GDM1 (cell line): ENCODE data around the gene CABP2.
"Not testable (repeated sequence)": the region's sequence is repeated elsewhere in the genome, so short reads cannot be mapped to it uniquely, and the experiment has no call there.

Experiments
- DNase-seq: peaks from one replicate; lab custom pipeline; 2025; lab: John Stamatoyannopoulos, UW

CABP2 gene

DNA sequence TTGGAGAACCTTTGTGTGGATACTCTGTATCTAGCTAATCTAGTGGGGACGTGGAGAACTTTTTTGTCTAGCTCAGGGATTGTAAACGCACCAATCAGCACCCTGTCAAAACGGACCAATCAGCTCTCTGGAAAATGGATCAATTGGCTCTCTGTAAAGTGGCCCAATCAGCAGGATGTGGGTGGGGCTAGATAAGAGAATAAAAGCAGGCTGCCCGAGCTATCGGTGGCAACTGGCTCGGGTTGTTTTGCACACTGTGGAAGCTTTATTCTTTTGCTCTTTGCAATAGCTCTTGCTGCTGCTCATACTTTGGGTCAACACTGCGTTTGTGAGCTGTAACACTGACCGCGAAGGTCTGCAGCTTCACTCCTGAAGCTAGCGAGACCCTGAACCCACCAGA lies 46.6 kb downstream of the CABP2 start:
- not testable (repeated sequence) for DNase-seq

- DNase-seq = no peak
These were observed 50.4 kb downstream of the CABP2 start for GRCh38 chr11:67472882-67473281.

DNA sequence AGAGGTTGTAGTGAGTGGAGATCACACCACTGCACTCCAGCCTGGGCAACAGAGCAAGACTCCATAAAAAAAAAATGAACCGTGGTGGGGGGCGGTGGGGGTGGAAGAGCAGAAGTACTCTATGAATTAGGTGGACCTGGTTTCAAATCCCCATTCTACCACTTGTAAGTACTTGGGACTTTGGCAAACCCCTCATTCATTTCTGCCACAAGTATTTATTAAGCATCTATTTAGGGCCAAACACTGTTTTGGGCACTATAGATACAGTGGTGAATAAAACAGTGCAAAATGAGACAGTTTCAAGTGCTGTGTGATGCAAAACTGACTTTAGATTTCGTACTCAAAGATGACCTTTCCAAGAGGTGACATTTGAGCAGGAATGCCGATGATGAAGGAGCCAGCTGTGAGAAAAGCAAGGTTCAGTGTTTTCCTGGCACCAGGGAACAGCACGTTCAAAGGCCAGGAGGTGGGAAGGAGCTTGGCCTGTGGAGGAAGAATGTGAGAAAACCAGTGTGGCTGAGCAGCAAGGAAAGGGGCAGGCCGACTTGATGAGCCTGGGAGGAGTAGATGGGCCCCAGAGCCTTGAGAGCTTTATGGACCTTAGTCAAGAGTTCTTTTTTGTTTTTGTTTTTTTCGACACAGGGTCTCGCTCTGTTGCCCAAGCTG lies 52.8 kb downstream of the CABP2 start:
- DNase-seq = no peak

DNA sequence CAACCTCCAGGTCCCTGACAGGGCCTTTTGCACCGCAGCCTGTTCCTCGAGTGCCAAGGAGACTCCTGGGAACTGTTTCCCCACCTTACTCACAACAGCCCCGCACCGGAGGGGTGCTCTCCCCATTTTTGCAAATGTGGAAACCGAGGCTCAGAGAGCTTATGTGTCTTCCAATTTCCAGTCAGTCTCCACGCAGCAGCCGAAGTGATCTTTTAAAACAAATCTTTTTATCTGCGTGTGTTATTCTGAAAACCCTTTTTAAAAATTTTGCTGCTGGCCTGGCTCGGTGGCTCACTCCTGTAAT lies 53.8 kb downstream of the CABP2 start:
- no peak for DNase-seq
